GM19372 (cell line): ENCODE data around the gene GSK3A.
"Not testable (repeated sequence)": the region's sequence is repeated elsewhere in the genome, so short reads cannot be mapped to it uniquely, and the experiment has no call there.

Source experiments
- ATAC-seq: cut with Tn5 transposase; IDR thresholded peaks from one replicate; pipeline ENCODE4 v1.9.1; 2021; ENCODE audit warnings: mild to moderate bottlenecking, low read depth, moderate library complexity; ENCODE audit not compliant: unreplicated experiment

The GSK3A gene

GRCh38 chr19:42269478-42270345, 27.3 kb upstream of the GSK3A start:
- no peak for ATAC-seq

GRCh38 chr19:42268704-42269477, 26.5 kb upstream of the GSK3A start, which contains the start of gene CIC:
TSS of gene CIC (plus strand) at chr19:42269252. CDS start at chr19:42271784, 2,532 bp downstream.
- peak; percentile 78 for ATAC-seq

GRCh38 chr19:42268142-42268703, 25.8 kb upstream of the GSK3A start:
- peak; percentile 47 for ATAC-seq

- no peak for ATAC-seq
Observed at GRCh38 chr19:42267644-42268141, 25.3 kb upstream of the GSK3A start.

GRCh38 chr19:42266928-42267603, 24.7 kb upstream of the GSK3A start:
- ATAC-seq = not testable (repeated sequence)

- ATAC-seq = not testable (repeated sequence)
Observed at GRCh38 chr19:42266105-42266504, 23.7 kb upstream of the GSK3A start.

GRCh38 chr19:42261763-42262162, 19.4 kb upstream of the GSK3A start:
- ATAC-seq = no peak

GRCh38 chr19:42257842-42258241, 15.4 kb upstream of the GSK3A start:
- not testable (repeated sequence) for ATAC-seq

GRCh38 chr19:42255766-42256745, 13.7 kb upstream of the GSK3A start:
- no peak for ATAC-seq

GRCh38 chr19:42254850-42255765, 12.7 kb upstream of the GSK3A start, which contains the start of gene ERF:
TSS of gene ERF (minus strand) at chr19:42255128. CDS start at chr19:42254999, 129 bp downstream.
- peak; percentile 64 for ATAC-seq

GRCh38 chr19:42254089-42254849, 11.9 kb upstream of the GSK3A start:
- ATAC-seq = no peak

- ATAC-seq = no peak
Observed at GRCh38 chr19:42253245-42254088, 11.1 kb upstream of the GSK3A start.

GRCh38 chr19:42252365-42253244, 10.2 kb upstream of the GSK3A start:
- ATAC-seq = no peak

- ATAC-seq = no peak
Observed at GRCh38 chr19:42251572-42252358, 9.4 kb upstream of the GSK3A start.
